ENCODE data around the gene LGALS12.
"Not testable (repeated sequence)": the region's sequence is repeated elsewhere in the genome, so short reads cannot be mapped to it uniquely, and the experiment has no call there.

LGALS12 gene

GRCh38 chr11:63506876-63507275 lies 992 bp downstream of the LGALS12 start:
- no peak for DNase-seq

DNA sequence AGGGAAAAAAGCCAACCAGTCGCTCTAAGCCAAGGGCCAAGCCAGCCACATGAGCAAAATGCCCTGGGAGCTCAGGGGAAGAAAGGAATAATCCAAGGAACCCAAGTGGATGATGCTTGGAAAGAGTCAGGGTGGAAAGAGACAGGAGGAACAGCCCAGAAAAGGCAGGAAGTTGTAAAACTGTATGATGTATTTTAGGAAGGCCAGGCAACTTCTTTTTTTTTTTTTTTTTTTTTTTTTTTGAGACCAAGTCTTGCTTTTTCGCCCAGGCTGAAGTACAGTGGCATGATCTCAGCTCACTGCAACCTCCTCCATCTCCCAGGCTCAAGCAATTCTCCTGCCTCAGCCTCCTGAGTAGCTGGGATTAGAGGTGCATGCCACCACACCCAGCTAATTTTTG lies 1.6 kb downstream of the LGALS12 start:
- no peak for DNase-seq

DNA sequence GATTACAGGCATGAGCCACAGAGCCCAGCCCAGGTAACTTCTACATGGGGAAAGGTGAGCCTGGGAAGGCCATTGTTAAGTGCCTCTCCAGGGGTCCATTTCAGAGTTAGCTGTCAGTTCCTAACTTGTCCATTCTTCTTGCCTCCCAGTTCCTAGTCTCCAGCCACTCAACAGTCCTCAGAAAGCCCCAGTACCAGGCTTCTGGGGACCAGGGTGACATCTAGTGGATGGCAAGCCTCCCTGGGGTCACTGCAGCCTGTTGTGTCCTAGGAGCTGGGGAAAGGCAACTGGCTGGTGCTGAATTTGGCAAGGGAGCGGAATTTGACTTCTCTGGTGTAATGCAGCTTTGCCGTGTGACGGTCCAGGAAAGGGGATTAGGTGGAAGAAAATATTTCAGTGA lies 2.1 kb downstream of the LGALS12 start:
- no peak for DNase-seq

DNA sequence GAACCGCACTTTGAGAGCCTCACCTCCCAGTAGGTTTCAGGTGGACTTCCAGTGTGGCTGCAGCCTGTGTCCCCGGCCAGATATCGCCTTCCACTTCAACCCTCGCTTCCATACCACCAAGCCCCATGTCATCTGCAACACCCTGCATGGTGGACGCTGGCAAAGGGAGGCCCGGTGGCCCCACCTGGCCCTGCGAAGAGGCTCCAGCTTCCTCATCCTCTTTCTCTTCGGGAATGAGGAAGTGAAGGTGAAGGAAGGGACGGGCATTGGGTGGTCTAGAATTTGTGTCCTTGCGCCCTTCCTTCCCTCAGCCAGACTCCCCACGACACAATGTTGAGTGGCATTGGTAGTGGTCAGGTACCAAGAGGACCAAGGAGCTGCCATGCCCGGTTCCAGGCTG lies 2.9 kb downstream of the LGALS12 start:
- DNase-seq: no peak

GRCh38 chr11:63510360-63511047 lies 4.6 kb downstream of the LGALS12 start:
- DNase-seq: no peak

DNA sequence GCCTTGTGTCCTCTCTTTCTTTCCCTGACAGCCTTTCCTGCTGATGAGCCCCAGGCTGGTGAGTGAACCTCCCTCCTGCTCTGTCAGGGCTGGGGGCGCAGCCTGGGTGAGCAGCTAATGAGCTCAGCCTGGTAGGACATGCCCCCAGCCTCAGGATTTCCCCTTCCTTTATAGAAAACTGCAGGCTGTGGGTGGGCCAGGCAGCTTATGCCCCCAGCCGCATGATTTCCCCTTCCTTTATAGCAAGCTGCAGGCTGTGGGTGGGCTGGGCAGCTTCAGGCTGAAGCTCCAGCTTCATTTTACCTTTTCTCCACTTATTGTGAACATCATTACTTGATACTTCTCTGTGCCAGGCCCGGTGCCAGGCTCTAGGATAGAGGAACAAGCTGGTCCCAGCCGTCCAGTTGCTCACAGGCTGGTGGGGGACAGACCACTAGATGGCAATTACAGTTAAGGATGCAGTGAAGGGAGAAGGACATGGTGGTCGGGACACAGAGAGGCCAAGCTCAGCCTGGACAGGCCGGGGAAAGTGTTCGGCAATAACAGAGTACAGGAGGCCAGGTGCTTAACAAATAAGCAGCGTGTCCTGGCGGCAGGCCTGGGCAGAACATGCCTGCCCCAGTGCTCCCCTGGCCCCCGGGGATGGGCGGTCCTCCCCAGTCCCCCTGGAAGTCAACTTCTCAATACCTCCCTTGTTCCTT lies 5.3 kb downstream of the LGALS12 start:
- no peak for DNase-seq

GRCh38 chr11:63512816-63513215 lies 6.9 kb downstream of the LGALS12 start:
- DNase-seq: no peak

- no peak for DNase-seq
Measured at GRCh38 chr11:63516109-63516508, 10.2 kb downstream of the LGALS12 start.

DNA sequence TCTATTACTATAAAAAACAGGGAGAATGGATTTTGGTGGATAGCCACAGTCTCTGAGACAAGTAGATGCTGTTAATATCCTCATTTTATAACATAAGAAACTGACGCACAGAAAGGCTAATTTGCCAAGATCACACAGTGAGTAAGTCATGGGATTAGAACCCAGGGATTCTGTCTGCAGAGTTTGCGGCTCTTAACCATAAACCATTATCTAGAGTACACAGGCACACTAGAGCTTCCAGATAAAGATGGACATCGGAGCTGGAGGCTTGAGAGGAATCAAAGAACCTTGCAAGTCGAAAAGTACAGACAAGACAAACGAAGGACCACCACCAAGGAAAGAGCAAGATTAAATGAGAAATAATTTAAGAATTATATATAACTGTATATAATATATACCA lies 11.3 kb downstream of the LGALS12 start:
- DNase-seq: no peak

- no peak for DNase-seq
Measured at GRCh38 chr11:63518548-63518947, 12.7 kb downstream of the LGALS12 start.

- DNase-seq: no peak
Measured at GRCh38 chr11:63520606-63521170, 14.8 kb downstream of the LGALS12 start.

GRCh38 chr11:63521896-63522295 lies 16.0 kb downstream of the LGALS12 start:
- no peak for DNase-seq

GRCh38 chr11:63523151-63523550 lies 17.3 kb downstream of the LGALS12 start:
- DNase-seq: no peak

DNA sequence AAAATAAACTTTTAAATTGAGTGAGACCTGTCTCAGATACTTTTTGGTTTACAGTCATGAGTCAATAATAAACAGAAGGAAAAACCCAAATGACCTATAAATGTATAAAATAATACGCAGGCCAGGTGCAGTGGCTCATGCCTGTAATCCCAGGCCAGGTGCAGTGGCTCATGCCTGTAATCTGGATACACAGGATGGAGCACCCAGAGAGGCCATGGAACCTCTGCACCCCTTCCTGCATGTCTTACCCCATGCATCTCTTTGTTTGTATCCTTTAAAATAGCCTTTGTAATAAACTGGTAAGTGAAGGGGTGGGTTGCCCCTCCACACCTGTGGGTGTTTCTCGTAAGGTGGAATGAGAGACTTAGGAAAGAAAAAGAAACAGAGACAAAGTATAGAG lies 21.8 kb downstream of the LGALS12 start:
- DNase-seq: no peak

- not testable (repeated sequence) for DNase-seq
Measured at GRCh38 chr11:63528156-63528555, 22.3 kb downstream of the LGALS12 start.

- DNase-seq: not testable (repeated sequence)
Measured at GRCh38 chr11:63528729-63529278, 22.9 kb downstream of the LGALS12 start.

- not testable (repeated sequence) for DNase-seq
Measured at GRCh38 chr11:63529373-63529772, 23.5 kb downstream of the LGALS12 start.

- no peak for DNase-seq
Measured at GRCh38 chr11:63530021-63530420, 24.1 kb downstream of the LGALS12 start.

GRCh38 chr11:63531074-63531792 lies 25.3 kb downstream of the LGALS12 start:
- DNase-seq: peak in 2 of 4 experiments; percentile 22 to 24

DNA sequence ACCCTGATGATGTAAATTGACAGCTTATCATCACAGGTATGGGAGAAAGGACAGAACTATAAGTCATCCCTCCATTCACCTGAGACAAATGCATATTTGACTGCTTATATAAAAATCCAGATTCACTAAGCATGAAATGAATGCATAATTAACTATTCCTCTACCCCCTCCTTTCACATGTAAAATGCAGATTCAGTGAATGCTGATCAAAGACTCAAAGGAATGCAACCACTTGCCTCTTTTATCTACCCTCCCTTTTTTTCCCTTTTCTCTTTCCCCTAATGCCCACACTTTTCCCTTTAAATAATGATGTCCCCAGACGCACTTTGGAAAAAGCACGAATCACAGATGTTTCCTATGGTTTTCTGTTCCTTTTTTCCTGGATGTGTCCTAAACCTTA lies 26.2 kb downstream of the LGALS12 start:
- DNase-seq: no peak

DNA sequence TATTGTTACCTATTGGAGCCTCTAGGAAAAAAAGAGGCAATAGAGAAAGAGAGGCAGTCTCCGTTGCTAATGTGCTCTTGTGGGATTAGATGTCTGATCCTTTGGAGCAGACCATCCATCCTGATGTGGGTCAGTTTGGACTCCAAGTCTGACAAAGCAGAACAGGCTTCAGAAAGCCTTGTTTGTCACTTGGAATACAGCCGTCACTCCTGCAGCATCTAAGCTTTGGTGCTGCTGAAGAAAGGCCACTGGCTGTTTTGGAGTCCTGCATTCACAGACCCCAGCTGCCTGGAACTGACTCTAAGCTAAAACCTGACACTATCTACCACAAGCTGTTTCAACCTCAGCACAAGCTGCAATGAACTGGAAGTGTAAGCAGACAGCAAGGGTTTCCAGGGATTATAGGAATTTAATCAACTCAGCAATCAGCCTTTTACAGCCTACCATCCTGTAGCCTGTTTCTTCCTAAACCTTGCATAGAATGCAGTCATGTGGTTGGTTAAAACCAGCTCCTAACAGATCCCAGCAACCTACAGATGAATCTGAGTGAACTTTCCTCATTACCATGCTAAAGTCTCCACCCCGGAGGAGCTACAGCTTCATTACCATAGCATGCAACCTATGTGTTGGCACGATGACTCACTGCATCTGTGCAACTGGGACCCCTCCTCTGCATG lies 27.1 kb downstream of the LGALS12 start:
- no peak for DNase-seq

GRCh38 chr11:63534076-63534475 lies 28.2 kb downstream of the LGALS12 start:
- no peak for DNase-seq

Measured in activated naive CD4-positive, alpha-beta T cell (primary cell).